Medulla oblongata (tissue), 1 donor: ENCODE results near the gene PPP2R1A.

Experiments used
- DNase-seq: peaks from one replicate; pipeline ENCODE4 v3.0.0-alpha.2; 2015; ENCODE audit errors: extremely low spot score

PPP2R1A gene

GRCh38 chr19:52189735-52190486, at the start of gene PPP2R1A:
Gene PPP2R1A (plus strand): TSS chr19:52190052. CDS start chr19:52190097, 45 bp downstream.
- DNase-seq, result peak; percentile 100

DNA sequence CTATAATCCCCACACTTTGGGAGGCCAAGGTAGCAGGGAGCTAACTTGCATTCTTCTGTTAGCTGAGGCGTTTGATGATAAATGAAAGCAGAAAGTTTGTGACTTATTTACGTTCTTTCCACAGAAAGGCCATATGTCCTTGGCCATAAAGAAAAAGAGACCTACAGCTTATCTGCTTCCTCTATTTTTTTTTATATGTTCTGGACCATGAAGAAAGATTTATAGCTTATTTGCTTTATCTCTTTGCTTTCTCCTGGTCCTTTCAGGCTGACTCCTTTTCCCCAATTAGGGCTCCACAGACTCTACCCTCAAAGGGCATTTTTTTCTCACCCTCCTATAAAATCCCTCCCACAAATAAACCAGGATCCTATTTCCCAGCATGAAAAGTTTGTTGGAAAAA, 48.6 kb upstream of the PPP2R1A start:
- no peak for DNase-seq

DNA sequence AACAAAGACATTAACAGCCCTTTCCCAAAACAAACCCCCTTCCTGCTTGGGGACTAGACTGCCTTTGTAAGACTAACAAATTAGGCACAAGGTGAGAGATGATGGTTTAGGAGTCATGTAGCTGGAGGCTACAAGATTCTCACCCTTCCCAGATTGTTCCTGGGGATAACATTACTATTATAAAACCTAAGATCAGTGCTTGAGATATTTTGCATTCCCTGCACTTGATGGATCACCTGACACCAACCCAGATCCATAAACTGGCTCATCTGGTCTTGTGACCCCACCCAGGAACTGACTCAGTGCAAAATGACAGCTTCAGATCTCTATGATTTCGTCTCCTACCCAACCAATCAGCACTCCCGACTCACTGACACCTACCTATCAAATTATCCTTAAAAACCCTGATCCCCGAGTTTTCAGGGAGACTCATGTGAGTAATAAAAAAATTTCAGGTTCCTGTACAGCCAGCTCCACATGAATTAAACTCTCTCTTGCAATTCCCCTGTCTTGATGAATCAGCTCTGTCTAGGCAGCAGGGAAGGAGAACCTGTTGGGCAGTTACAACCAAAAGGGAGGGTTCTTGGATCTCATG, 47.8 kb upstream of the PPP2R1A start:
- no peak for DNase-seq

- no peak for DNase-seq
Observed at GRCh38 chr19:52148256-52148655, 41.6 kb upstream of the PPP2R1A start.

DNA sequence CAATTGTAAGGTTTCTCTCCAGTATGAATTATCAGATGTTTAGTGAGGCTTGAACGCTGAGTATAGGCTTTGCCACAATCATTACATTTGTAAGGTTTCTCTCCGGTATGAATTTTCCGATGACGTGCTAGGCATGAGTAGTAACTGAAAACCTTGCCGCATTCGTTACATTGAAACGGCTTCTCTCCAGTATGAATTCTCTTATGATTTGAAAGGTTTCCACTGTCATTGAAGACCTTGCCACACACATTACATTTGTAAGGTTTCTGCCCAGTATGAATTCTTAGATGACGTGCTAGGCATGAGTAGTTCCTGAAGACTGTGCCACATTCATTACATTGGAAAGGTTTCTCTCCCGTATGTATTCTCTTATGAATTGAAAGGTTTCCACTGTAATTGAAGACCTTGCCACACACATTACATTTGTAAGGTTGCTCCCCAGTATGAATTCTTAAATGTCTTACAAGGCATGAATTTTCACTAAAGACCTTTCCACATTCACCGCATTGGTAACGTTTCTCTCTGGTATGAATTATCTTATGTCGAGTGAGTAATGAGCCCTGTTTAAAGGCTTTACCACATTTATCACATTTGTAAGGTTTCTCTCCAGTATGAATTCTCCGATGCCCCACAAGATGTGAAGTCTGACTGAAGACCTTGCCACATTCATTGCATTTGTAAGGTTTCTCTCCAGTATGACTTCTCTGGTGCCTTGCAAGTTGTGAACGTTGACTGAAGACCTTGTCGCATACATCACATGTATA, 34.1 kb upstream of the PPP2R1A start:
- no peak for DNase-seq

DNA sequence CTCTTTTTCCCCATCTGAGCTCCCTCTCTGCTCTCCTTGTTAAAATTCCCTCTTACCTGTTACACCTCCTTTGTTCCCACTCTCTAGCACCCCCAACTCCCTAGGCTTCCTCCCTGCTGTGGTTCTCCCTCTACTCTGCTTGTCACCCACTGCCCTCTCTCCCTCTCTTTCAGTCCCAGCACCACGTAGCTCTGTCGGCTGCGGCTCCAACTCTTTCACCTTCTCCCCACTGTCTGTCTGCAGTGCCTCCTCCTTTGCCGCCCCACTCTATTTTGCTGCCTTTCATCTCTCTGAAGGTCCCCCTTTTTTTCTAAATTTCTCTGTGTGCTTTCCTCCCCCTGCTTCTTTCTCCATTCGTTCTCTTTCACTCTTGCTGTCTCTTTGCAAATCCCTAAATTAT, 19.5 kb upstream of the PPP2R1A start:
- DNase-seq, result no peak

DNA sequence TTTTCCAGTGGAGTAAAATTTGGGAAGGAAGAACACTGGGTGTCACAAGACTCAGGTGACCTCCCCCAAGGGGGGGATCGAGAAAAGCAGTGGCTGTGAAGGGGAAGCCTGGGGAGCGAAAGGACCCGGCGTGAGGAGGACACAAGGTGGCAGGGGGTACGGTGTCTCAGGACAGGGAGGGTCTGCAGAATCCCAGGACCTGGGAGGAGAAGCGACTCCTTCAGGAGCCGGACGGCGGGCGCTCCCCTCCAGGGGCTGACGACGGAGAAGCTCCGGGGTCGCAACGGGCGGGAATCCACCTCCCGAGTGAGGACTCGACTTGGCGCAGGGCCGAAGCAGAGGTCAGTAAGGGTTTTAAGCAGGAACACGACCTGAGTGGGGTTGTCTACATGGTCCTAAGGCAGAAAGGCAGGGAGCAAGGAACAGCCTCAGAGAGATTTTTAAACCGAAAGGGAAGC, 19.0 kb upstream of the PPP2R1A start:
- peak; percentile 11 for DNase-seq

DNA sequence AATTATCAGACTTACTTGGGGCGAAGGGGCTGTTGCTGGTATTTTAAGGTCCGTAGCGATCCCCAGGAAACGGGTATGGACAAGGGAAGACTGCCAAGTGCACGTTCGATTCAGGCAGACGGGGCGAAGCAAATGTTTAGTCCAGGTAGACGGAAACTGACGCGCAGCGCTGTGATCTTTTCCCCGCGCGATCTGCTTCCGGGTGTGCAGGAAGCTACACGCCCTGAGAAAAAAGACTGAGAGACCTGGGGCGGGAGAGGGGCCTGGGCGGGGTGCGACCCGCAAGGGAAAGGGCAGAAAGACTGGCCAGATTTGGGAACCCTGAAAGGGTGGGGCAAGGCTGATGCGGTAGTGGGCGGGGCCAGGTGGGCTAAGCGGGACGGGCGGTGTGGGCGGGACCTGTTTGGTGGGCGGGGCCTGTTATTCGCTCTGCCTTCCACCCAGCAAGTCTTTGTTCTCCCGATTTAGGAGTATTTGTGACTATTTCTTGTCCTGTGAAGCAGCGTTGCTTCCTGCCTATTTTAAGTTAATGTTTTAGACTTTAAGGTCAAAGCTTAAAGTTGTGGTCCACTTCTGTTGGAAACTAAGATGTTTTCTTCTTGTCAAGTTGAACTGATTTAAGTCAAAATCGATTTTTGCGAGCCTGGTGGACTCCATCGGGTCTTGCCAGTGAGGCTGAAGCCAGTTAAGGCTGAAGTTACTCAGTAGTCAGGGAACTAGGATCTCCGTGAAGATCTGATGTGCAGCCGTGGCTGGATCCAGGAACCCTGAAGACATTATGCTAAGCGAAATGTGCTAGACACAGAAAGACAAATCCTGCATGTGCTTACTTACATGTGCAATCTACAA, 18.3 kb upstream of the PPP2R1A start, which contains the start of gene ZNF836:
Gene ZNF836 (minus strand): TSS at position 301 of the 849 bp plus-strand sequence. CDS start 3,549 bp downstream, outside the sequence.
- DNase-seq, result peak; percentile 86

GRCh38 chr19:52172347-52172746, 17.5 kb upstream of the PPP2R1A start:
- no peak for DNase-seq

GRCh38 chr19:52176574-52176973, 13.3 kb upstream of the PPP2R1A start:
- DNase-seq, result no peak

DNA sequence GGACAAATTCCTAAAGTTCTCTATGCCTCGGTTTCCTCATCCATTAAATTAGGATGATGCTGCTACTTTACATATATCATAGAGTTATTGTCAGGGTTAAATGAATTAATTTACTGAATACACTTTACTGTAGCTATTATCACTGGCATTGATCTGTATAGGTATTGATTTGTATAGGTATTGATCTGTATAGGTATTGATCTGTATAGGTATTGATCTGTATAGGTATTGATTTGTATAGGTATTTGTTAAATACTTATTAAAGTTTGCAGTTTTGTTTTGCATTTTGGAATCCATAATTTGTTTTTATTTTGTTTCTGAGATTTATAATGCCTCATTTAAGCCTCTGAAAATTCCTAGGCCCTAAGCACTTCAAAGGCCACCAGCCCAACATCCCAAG, 2.4 kb upstream of the PPP2R1A start:
- no peak for DNase-seq

- DNase-seq, result peak; percentile 38
Observed at GRCh38 chr19:52188822-52189734, 774 bp upstream of the PPP2R1A start.

GRCh38 chr19:52190487-52191293, 838 bp downstream of the PPP2R1A start:
- no peak for DNase-seq

DNA sequence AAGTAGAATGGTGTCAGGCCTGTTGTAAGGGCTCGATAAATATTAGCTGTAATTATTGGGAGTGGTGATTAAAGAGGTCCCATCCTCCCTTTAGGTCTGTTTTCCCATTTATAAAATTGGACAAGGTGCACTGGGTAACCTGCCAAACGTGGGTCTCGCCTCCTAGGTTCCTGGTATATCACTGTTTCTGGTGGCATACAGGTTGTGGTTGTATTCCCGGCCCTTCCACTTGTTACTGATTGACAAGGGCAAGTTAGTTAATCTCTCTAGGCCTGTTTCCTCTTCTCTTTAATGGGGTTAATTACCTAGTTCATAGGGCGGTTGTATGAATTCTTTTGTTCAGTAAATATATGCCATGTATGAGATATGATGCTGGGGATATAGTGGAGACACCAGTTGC, 1.5 kb downstream of the PPP2R1A start:
- DNase-seq, result no peak

- no peak for DNase-seq
Observed at GRCh38 chr19:52191951-52192350, 2.1 kb downstream of the PPP2R1A start.

DNA sequence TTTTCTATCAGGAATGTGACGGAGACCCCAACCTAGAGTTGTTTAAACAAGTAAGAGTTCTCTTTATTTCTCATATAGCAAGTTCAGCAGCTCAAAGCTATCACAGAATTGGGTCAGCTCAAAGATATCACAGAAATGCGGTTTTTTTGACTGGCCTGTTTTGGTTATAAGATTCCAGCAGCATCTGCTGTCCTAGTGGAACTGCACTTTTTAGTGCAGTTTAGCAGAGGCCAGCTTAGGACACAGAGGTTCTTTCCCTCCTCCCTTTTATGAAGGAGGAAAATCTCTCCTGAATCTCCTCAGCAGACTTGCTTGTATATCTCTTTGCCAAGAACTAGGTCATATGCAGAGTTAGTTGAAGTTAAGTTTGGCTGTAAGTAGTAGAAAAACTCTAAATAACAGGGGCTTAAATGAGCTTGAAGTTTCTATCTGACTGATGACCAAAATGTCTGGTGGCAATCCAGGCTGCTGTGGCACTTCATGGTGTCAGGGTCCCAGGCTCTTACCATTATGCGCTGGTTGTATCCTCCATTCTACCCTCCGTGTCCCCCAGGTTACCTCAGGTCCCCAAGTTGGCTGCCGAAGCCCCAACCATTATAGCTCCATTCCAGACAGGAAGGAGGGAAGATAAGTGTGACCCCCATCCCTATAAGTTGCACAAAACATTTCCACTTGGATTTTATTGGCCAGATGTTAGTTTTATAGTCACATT, 6.6 kb downstream of the PPP2R1A start:
- no peak for DNase-seq

DNA sequence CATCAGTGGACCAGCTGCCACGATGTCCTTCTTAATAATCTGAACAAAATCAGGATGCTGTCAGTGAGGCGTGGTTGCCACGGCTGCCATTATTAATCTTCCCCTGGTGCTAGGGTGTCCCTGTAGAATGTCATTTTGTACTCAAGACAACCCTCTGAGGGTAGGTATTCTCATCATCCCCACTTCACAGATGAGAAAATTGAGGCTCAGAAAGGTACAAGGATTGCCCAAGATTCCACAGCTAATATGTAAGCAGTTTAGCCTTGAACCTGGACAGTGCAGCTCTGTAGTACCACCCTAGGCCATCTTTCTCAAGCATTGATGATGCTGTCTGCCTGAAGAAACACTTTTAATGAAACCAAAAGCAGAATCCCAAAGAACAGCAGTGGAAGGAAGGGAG, 8.1 kb downstream of the PPP2R1A start:
- no peak for DNase-seq

- no peak for DNase-seq
Observed at GRCh38 chr19:52198678-52199077, 8.8 kb downstream of the PPP2R1A start.

- DNase-seq, result no peak
Observed at GRCh38 chr19:52200044-52200443, 10.2 kb downstream of the PPP2R1A start.
